Activated B cell treated with CpG ODN at 0.5 μM for 24 hours (primary cell): ENCODE data around the gene MCM3. TPM values are rescaled to one million over a fixed set of nuclear protein-coding genes. Genes with fewer than 3 reads are reported as not detected.
A peak's percentile ranks its signal among the peaks of the same experiment; 100 is the strongest.

Experiments used
- ATAC-seq: fragments of 200-7000 bp; cut with Tn5 transposase; one replicate; pipeline ENCODE4 v1.10.0; 2021; ENCODE audit warnings: low read depth, mild to moderate bottlenecking, moderate library complexity
- CTCF ChIA-PET: fragments of 350-600 bp; sonication (Branson Sonifier 250); formaldehyde crosslinking; loops from one replicate; lab custom pipeline; 2021; ENCODE audit warnings: antibody characterized with exemption; lab: Charles Lee
- POLR2A ChIA-PET: fragments of 350-600 bp; sonication (Branson Sonifier 250); formaldehyde crosslinking; loops from one replicate; lab custom pipeline; 2021; ENCODE audit warnings: antibody characterized with exemption; lab: Charles Lee
- DNase-seq: peaks from one replicate; pipeline ENCODE4 v3.0.0; 2022
- H3K27ac Mint-ChIP-seq: one replicate; pipeline ENCODE4 v1.8.0; 2020; ENCODE audit warnings: mixed read lengths
- H3K27me3 Mint-ChIP-seq: one replicate; pipeline ENCODE4 v1.8.0; 2021; ENCODE audit warnings: mixed read lengths
- H3K36me3 Mint-ChIP-seq: one replicate; pipeline ENCODE4 v1.8.0; 2021; ENCODE audit warnings: low read depth, mixed read lengths
- H3K4me1 Mint-ChIP-seq: one replicate; pipeline ENCODE4 v1.8.0; 2021; ENCODE audit warnings: mixed read lengths
- H3K4me3 Mint-ChIP-seq: one replicate; pipeline ENCODE4 v1.8.0; 2020; ENCODE audit warnings: mild to moderate bottlenecking, mixed read lengths
- H3K9me3 Mint-ChIP-seq: one replicate; pipeline ENCODE4 v1.8.0; 2020; ENCODE audit warnings: mixed read lengths
- CTCF ChIP-seq: fragments of 200-600 bp; IDR thresholded peaks from one replicate; pipeline ENCODE4 v1.8.0; 2022; ENCODE audit warnings: antibody characterized with exemption, mild to moderate bottlenecking
- intact Hi-C: fragments of 100-400 bp; cut with micrococcal nuclease; formaldehyde crosslinking; loops from one replicate; pipeline ENCODE4 v1.15.1; 2024
- total RNA-seq: library from RNA; stranded (reverse); gene quantifications from 2 replicates; pipeline ENCODE4 v1.2.3, GENCODE V29; 2022

MCM3 gene
- total RNA-seq, 1 donor from 2014 or later = 73.2 TPM

- peak overlapping the region; percentile 76 for H3K4me3 Mint-ChIP-seq
- ChIA-PET CTCF (interaction anchor here (1.1 to 1.2 kb wide), 2 partner anchors 8 to 12 kb away, joined by 3 to 4 read pairs; no protein-coding TSS in a partner anchor), POLR2A (interaction anchor here (0.6 to 1.3 kb wide), 7 partner anchors 8 to 1040 kb away, joined by 4 to 18 read pairs (median 8); partner anchors contain the start of gene PAQR8)
- H3K9me3 Mint-ChIP-seq = no peaks in the 10 kb centered on the region
- TF ChIP-seq CTCF = no peak
- DNase-seq (no peak), ATAC-seq (peak; percentile 38)
- intact Hi-C loops = loop anchor here (1.0 to 10.0 kb wide), 5 partner anchors 8 to 1057 kb away; partner anchors contain the start of gene PAQR8
- H3K27ac Mint-ChIP-seq = peak overlapping the region; percentile 99
- H3K4me1 Mint-ChIP-seq = peaks cover 38% of the 10 kb centered on the region
- no peaks in the 10 kb centered on the region for H3K36me3 Mint-ChIP-seq
- H3K27me3 Mint-ChIP-seq = no peaks in the 10 kb centered on the region
Measured at GRCh38 chr6:52297433-52297832, 12.9 kb upstream of the MCM3 start.

GRCh38 chr6:52293067-52293466 lies 8.5 kb upstream of the MCM3 start:
- POLR2A ChIA-PET = interaction anchor here (1.2 kb wide), 1 partner anchor 8 kb away, joined by 3 read pairs; no protein-coding TSS in a partner anchor
- no peaks in the 10 kb centered on the region for H3K36me3 Mint-ChIP-seq

GRCh38 chr6:52288841-52289240 lies 4.3 kb upstream of the MCM3 start:
- ChIA-PET POLR2A (no interaction called here), CTCF (interaction anchor here (0.8 to 1.3 kb wide), 2 partner anchors 108 to 111 kb away, joined by 3 to 7 read pairs; no protein-coding TSS in a partner anchor)
- Mint-ChIP-seq H3K27ac (no peak overlapping the region), H3K9me3 (no peaks in the 10 kb centered on the region), H3K4me3 (no peak overlapping the region), H3K36me3 (no peaks in the 10 kb centered on the region), H3K4me1 (peaks cover 7% of the 10 kb centered on the region), H3K27me3 (no peaks in the 10 kb centered on the region)
- DNase-seq = no peak
- no peak for TF ChIP-seq CTCF
- intact Hi-C loops = loop anchor here (5.0 to 10.0 kb wide), 2 partner anchors 708 to 1506 kb away; partner anchors contain the start of genes GSTA4 and LRRC1
- no peak for ATAC-seq

More at GRCh38 chr6:52293067-52293466, 8.5 kb upstream of the MCM3 start:
- peaks cover 26% of the 10 kb centered on the region for H3K4me1 Mint-ChIP-seq
- CTCF ChIA-PET = interaction anchor here (1.3 kb wide), 2 partner anchors 8 to 69 kb away, joined by 4 to 5 read pairs; partner anchors contain the start of gene PAQR8
- DNase-seq (no peak), ATAC-seq (no peak)
- H3K4me3 Mint-ChIP-seq = no peak overlapping the region
- intact Hi-C loops = loop anchor here (10.0 kb wide), 1 partner anchor 1062 kb away; no protein-coding TSS in a partner anchor
- no peak for TF ChIP-seq CTCF
- no peak overlapping the region for H3K27ac Mint-ChIP-seq
- H3K9me3 Mint-ChIP-seq = no peaks in the 10 kb centered on the region
- no peaks in the 10 kb centered on the region for H3K27me3 Mint-ChIP-seq

GRCh38 chr6:52288216-52288615 lies 3.7 kb upstream of the MCM3 start:
- no peak for TF ChIP-seq CTCF
- Mint-ChIP-seq H3K27ac (no peak overlapping the region), H3K4me1 (peaks cover 12% of the 10 kb centered on the region), H3K9me3 (no peaks in the 10 kb centered on the region), H3K4me3 (no peak overlapping the region), H3K36me3 (peaks cover 2% of the 10 kb centered on the region), H3K27me3 (no peaks in the 10 kb centered on the region)
- ChIA-PET CTCF (interaction anchor here (7.1 kb wide), 1 partner anchor 112 kb away, joined by 156 read pairs; no protein-coding TSS in a partner anchor), POLR2A (interaction anchor here (4.1 kb wide), 1 partner anchor 17 kb away, joined by 21 read pairs; no protein-coding TSS in a partner anchor)
- intact Hi-C loops = loop anchor here (5.0 to 10.0 kb wide), 2 partner anchors 709 to 1507 kb away; partner anchors contain the start of genes GSTA4 and LRRC1
- DNase-seq (no peak), ATAC-seq (no peak)
